ENCODE data around the gene EXOC4. TPM values are rescaled to one million over a fixed set of nuclear protein-coding genes. Genes with fewer than 3 reads are reported as not detected.

EXOC4 gene
- total and polyA plus RNA-seq, 2 donors (not counting 3 experiments of a cell fraction or from before 2014, with no cell fraction given): 20.3 to 73.1 TPM

DNA sequence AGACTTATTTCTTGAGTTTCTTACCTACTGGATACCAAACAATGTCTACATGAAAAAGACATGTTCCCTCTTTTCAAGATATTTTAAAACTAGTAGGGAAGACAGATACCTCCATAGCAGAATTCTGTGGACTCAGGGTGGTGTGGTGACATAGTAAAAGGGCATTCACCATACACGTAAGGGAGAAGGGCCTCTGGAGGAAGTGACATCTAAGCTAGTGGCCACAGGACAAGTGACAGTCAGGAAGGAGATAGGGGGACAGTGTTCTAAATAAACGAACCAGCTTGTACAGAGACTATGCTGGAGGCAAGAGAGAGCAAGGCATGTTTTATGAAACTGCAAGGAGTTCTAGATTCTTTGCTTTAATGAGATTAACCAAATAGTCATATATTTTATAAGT, 552.5 kb downstream of the EXOC4 start:
- no peaks in the 10 kb centered on the region for H4K20me1 ChIP-seq (replicated peaks; ENCODE audit: control insufficient read depth, extremely low read depth, insufficient read depth, low read length)
- ChIA-PET POLR2A (no interaction called here), CTCF (interaction anchor here (0.8 kb wide), 1 partner anchor 14 kb away, joined by 3 read pairs; no protein-coding TSS in a partner anchor)
- no peak overlapping the region for H2AFZ ChIP-seq (ENCODE audit: low read depth, low read length)
- dilution Hi-C loops (cut with MboI; ENCODE audit: extremely low pct_ligation_motif_present, low sequenced_read_pairs): no loop called here
- TF ChIP-seq, protein P1, sequence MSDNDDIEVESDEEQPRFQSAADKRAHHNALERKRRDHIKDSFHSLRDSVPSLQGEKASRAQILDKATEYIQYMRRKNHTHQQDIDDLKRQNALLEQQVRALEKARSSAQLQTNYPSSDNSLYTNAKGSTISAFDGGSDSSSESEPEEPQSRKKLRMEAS (IDR thresholded peaks at IDR 0.05; ENCODE audit: insufficient read depth, insufficient read length): no peak
- TF ChIP-seq, protein P2, sequence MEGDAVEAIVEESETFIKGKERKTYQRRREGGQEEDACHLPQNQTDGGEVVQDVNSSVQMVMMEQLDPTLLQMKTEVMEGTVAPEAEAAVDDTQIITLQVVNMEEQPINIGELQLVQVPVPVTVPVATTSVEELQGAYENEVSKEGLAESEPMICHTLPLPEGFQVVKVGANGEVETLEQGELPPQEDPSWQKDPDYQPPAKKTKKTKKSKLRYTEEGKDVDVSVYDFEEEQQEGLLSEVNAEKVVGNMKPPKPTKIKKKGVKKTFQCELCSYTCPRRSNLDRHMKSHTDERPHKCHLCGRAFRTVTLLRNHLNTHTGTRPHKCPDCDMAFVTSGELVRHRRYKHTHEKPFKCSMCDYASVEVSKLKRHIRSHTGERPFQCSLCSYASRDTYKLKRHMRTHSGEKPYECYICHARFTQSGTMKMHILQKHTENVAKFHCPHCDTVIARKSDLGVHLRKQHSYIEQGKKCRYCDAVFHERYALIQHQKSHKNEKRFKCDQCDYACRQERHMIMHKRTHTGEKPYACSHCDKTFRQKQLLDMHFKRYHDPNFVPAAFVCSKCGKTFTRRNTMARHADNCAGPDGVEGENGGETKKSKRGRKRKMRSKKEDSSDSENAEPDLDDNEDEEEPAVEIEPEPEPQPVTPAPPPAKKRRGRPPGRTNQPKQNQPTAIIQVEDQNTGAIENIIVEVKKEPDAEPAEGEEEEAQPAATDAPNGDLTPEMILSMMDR (IDR thresholded peaks at IDR 0.05; ENCODE audit: extremely low read depth in 1 of 2, insufficient read depth in 1 of 2, low read depth in 1 of 2, low read length in 2 of 2): no peak
- TF ChIP-seq FOS (IDR thresholded peaks at IDR 0.05; ENCODE audit: borderline replicate concordance, insufficient read depth, low read length) (no peak), JUN (IDR thresholded peaks at IDR 0.05; ENCODE audit: borderline replicate concordance, insufficient read depth, insufficient read length, low read depth) (no peak), EZH2 (IDR thresholded peaks at IDR 0.05; ENCODE audit: borderline replicate concordance, low read depth, low read length, severe bottlenecking) (no peak), MYC (IDR thresholded peaks at IDR 0.05; ENCODE audit: low read depth, low read length) (no peak), POLR2A (IDR thresholded peaks at IDR 0.05; ENCODE audit: low read depth, low read length) (no peak), GATA2 (IDR thresholded peaks at IDR 0.05; ENCODE audit: insufficient read depth, insufficient read length, low read depth, low read length) (no peak), POLR2AphosphoS5 (IDR thresholded peaks at IDR 0.05; ENCODE audit: insufficient read depth, low read depth, low read length) (no peak)
- no peak overlapping the region for H3K4me3 ChIP-seq (replicated peaks in 1 of 3; ENCODE audit: insufficient read depth in 1 of 3, low read depth in 1 of 3, low read length in 3 of 3)
- no peak overlapping the region for H3K4me2 ChIP-seq (ENCODE audit: insufficient read depth, low read length)
- H3K9ac ChIP-seq (replicated peaks; ENCODE audit: extremely low read depth, insufficient read depth, low read length): no peak overlapping the region
- H3K4me1 ChIP-seq (ENCODE audit: control insufficient read depth, extremely low read depth, insufficient read depth, low read length): no peaks in the 10 kb centered on the region
- H3K9me3 ChIP-seq (replicated peaks; ENCODE audit: control insufficient read depth, insufficient read depth, low read length): no peaks in the 10 kb centered on the region
- H3K79me2 ChIP-seq (ENCODE audit: control insufficient read depth, insufficient read depth, low read length): no peaks in the 10 kb centered on the region
- intact Hi-C loops (cut with micrococcal nuclease): no loop called here
- no peaks in the 10 kb centered on the region for H3K36me3 ChIP-seq (ENCODE audit: control insufficient read depth in 2 of 2, extremely low read depth in 1 of 2, insufficient read depth in 2 of 2, low read length in 2 of 2)
- no peaks in the 10 kb centered on the region for H3K27me3 ChIP-seq (ENCODE audit: control insufficient read depth in 2 of 2, insufficient read depth in 2 of 2, low read length in 2 of 2)
- H3K27ac ChIP-seq (ENCODE audit: insufficient read depth, low read depth, low read length): no peak overlapping the region
- H3K9me1 ChIP-seq (replicated peaks; ENCODE audit: control insufficient read depth, extremely low read depth, insufficient read depth, low read length): no peaks in the 10 kb centered on the region
- DNase-seq (ENCODE audit: low read depth, low spot score): no peak
- BruUV-seq (replicated peaks): no TSS peak
- no peak for FAIRE-seq
